HG02571 (cell line): Measurements from ENCODE around the gene NR3C2.

Experiments
- ATAC-seq: cut with Tn5 transposase; IDR thresholded peaks from one replicate; pipeline ENCODE4 v1.9.1; 2021; ENCODE audit warnings: mild to moderate bottlenecking, moderate library complexity; ENCODE audit not compliant: unreplicated experiment

The NR3C2 gene

GRCh38 chr4:148441986-148442831, at the start of gene NR3C2:
TSS of gene NR3C2 (minus strand) at chr4:148442414.
- peak; percentile 98 for ATAC-seq

GRCh38 chr4:148487181-148487580, 45.0 kb upstream of the NR3C2 start:
- no peak for ATAC-seq

- ATAC-seq = no peak
These were observed 39.4 kb upstream of the NR3C2 start for GRCh38 chr4:148481636-148482035.

DNA sequence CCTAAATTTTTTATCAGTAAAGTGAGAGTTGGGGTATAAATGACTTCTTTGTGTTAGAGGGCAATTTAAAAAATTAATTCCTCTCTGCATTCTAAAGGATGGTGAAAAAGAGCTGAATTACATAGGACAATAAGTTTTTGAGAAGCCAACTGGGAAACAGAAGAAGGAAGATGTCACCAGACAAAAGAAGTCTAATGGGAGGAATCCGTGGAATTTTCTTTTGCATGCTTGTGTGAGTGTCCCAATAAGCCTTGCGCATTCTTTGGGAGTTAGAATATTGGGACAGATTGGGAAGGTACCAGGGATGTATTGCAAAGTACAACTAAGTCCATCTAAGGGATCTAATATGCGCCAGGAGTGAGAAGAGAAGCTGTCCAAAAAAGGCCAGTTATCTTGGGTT, 35.1 kb upstream of the NR3C2 start:
- no peak for ATAC-seq

GRCh38 chr4:148469938-148470337, 27.7 kb upstream of the NR3C2 start:
- no peak for ATAC-seq

DNA sequence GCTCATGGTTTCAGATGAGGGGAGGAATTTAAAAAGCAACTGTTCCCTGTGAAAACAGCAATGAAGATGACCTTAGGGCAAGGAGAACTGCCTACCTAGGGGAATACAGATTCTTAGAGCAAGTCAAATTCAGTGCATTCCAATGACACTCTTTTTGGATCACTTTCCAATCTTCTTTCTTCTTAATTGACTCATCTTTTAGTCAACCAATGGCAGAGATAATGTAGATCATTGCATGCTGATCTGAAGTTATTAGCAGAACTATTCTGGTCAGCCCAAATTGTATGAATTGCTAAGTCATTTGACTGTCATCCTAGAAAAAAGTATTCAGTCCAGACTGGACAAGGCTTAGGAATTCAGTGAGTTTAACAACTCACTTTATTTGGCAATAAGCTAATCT, 12.6 kb upstream of the NR3C2 start:
- no peak for ATAC-seq

- no peak for ATAC-seq
These were observed 11.6 kb upstream of the NR3C2 start for GRCh38 chr4:148453833-148454232.

DNA sequence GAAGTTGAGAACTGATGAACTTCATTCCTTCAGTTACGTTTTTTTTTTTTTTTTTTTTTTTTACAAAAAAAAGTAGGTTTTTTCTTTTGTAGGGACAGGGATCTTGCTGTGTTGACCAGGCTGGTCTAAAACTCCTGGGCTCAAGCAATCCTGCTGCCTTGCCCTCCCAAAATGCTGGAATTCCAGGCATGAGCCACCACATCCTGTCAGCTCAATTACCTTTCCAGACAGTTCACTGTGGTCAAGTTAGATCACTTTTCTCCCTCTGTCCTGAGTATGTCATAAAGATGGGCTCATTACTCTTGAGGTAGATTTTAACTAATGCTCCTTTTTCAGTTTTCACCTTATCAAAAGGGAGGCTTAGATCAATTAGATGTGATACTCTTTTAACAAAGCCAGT, 10.8 kb upstream of the NR3C2 start:
- ATAC-seq = no peak

- ATAC-seq = no peak
These were observed 7.7 kb upstream of the NR3C2 start for GRCh38 chr4:148449921-148450320.

DNA sequence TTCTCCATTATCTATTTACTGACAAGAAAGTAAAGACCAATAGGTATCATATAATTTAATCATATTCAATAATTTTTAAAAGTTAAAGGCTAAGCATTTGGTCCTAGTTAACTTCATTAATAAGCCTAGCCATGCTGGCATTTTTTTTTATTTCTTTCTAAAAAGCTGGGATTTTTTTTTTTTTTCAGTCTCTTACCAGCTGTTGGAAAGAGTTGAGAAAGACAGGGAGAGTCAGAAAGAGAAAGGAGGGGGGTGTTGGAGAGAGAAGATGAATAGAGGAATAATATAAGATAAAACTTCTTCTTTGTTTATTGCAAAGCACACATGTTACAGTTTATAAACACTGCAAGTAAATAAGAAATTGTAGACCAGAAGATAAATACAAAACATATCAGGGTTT, 5.9 kb upstream of the NR3C2 start:
- ATAC-seq = no peak

GRCh38 chr4:148447681-148448080, 5.5 kb upstream of the NR3C2 start:
- ATAC-seq = no peak

DNA sequence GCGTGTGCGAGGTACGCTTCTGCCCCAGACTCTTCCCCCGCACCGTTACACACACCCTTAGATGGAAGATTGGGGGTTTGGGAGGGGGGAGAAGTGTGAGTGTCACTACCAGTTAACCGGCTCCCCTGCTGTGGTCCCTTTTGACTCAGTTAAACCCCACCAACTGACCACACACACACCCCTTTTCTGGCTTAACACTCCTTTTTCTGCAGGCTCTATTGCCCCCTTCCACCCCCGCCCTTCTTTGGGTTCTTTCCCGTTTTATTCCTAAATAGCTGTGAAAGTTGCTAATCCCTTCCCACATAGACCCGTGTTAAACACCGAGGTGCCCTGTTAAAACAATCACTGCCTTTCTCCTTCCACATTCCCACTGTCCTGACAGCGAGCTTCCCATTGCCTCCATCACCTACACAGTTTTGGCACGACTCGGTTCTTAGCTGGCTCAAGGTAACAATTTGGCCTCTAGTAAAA, 3.7 kb upstream of the NR3C2 start:
- no peak for ATAC-seq

DNA sequence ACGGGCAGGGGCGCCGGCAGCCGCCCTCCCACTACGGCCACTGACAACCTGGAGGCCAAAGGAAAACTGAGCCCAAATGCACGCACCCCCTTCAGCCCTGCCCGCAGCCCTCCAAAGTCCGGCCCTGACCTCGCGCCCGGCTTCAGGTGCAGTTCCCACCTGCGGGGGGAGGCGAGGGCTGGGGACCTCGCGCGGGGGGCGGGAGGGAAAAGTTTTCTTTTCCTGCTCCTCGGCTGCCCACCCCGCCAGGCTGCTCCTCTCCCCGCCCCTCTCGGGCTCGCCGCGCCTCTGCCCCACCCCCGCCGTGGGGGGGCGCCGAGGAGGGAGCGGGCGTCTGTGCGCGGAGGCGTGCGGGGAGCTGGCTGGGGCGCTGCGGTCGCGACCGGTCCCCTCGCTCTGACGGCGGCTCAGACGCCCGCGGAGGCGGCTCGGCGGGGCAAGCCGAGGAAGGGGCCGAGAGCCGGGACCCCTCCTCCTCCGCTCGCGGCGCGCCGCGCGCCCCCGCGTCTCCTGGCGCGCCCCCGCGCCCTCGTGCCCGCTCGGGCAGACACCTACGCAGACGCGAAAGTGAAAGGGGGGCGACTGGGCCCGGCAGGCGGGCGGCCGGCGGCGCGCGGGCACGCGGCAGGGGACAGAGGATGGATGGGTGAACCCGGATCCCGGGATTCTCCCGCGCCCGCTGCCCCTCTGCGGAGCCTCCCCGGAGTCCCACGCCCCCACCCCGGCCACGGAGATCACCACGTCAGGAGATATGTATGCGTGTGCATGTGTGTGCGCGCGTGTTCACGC, 3.1 kb upstream of the NR3C2 start:
- ATAC-seq = no peak

- ATAC-seq = no peak
These were observed 2.3 kb upstream of the NR3C2 start for GRCh38 chr4:148444296-148445070.

- ATAC-seq = no peak
These were observed 1.5 kb upstream of the NR3C2 start for GRCh38 chr4:148443512-148444295.

- ATAC-seq = peak; percentile 0
These were observed 758 bp upstream of the NR3C2 start for GRCh38 chr4:148442832-148443511.

GRCh38 chr4:148441624-148441985, 609 bp downstream of the NR3C2 start:
- no peak for ATAC-seq

GRCh38 chr4:148438047-148438446, 4.2 kb downstream of the NR3C2 start:
- no peak for ATAC-seq

DNA sequence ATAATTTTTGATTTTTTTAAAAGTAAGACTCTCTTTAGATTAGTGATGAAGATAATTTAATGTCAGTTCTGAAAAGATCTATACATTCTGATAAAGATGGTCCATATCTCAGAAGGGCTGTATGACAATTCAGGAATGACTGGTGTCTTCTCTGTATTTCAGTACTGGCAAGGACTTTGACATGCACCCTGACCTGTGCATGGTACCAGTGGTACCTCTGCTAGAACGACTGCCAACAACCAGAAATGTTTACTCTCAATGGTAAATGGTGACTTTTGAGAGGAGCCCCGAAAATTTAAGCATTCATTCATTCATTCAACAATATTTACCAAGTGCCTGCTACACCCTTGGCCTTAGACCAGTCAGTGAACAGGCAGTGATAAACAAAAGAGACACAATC, 4.8 kb downstream of the NR3C2 start:
- ATAC-seq = no peak

DNA sequence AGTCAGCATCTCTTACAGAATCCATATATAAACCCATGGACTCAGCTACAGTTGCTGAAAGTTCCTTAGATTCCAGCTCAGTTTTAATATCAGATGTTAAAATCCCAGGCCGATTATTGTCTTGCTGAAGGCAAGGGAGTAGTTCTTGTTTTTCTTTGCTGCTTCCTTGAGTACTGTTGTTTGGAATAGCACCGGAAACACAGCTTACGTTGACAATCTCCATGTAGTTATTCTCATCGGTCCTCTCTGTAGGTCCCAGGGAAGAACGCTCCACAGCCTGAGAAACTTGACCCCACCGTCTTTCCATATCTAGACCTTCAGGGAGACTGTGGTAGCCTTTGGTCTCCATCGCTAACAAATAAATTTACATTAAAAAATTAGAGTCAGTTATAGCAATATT, 5.7 kb downstream of the NR3C2 start:
- ATAC-seq = no peak
